ENCODE data around the gene GRM1. TPM values are rescaled to one million over a fixed set of nuclear protein-coding genes. Genes with fewer than 3 reads are reported as not detected.

The GRM1 gene
- total and polyA plus RNA-seq, 4 experiments from 2014 or later: not detected

DNA sequence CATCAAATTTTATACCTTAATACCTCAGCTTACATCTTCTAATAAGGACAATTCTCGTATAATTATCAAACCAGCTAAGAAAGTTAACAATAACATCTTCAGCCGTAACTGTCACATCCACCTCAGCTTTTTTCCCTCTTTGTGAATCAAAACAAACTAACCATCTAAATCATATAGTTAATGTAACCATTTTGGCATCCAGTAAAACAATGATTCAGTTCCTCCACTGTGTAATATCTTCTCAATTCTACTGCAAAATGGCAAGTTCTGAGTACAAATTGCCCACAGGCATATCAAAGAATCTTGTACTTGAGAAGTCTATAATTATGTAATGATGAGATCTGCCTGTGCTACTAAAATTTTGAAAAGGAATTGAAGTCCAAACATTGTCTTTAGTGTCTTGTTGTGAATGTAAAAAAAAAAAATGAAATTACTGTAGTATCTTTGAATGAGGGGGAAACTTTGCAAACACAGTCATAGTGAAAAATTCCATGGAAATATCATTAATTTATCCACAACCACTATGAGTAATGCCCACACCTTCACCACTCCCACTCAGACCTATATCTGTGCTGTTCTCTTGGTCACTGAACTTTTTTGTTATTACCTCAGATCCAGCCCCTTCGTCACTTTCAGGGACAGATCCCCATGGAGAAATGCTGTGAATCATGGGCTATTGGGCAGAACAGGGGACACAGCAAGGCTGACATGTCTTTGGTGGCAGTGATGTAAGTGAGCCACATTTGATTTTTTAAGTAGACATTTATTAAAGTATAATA is 336.1 kb downstream of the GRM1 start:
- no peaks in the 10 kb centered on the region for H3K36me3 Mint-ChIP-seq
- H3K9me3 Mint-ChIP-seq: no peaks in the 10 kb centered on the region
- Histone ChIP-seq H3K36me3 (ENCODE audit: insufficient read depth, low read length) (no peaks in the 10 kb centered on the region), H3K4me1 (ENCODE audit: insufficient read depth, low read length) (no peaks in the 10 kb centered on the region), H3K27ac (ENCODE audit: low read depth, low read length) (no peak overlapping the region), H3K9me3 (ENCODE audit: control insufficient read depth in 1 of 2, low read length in 2 of 2) (no peaks in the 10 kb centered on the region), H3K27me3 (ENCODE audit: insufficient read depth, low read length) (no peaks in the 10 kb centered on the region), H3K4me3 (ENCODE audit: low read length in 2 of 2) (no peak overlapping the region)
- DNase-seq: no peak
- no peak overlapping the region for H3K4me3 Mint-ChIP-seq
- no peaks in the 10 kb centered on the region for H3K27me3 Mint-ChIP-seq
- ChIA-PET CTCF (ENCODE audit: partially characterized antibody) (no interaction called here), POLR2A (ENCODE audit: partially characterized antibody) (no interaction called here)
- intact Hi-C loops (cut with micrococcal nuclease): no loop called here
- no peaks in the 10 kb centered on the region for H3K4me1 Mint-ChIP-seq
- H3K27ac Mint-ChIP-seq: no peak overlapping the region

DNA sequence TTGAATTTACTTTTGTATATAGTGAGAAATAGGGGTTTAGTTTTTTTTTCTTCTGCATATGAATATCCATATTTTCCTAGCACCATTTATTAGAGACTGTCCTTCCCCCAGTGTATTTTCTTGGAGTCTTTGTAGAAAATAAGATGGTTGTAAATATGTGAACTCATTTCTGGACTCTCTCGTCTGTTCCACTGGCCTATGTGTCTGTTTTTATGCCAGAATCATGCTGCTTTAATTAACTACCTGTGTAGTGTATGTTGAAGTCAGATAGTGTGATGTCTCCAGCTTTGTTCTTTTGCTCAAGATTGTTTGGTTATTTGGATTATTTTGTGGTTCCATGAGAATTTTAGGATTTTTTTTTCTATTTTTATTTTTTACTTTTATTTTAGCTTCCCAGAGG is 338.2 kb downstream of the GRM1 start:
- Histone ChIP-seq H3K27ac (ENCODE audit: low read depth, low read length) (no peak overlapping the region), H3K27me3 (ENCODE audit: insufficient read depth, low read length) (no peaks in the 10 kb centered on the region), H3K4me3 (ENCODE audit: low read length in 2 of 2) (no peak overlapping the region), H3K36me3 (ENCODE audit: insufficient read depth, low read length) (no peaks in the 10 kb centered on the region), H3K9me3 (ENCODE audit: control insufficient read depth in 1 of 2, low read length in 2 of 2) (no peaks in the 10 kb centered on the region), H3K4me1 (ENCODE audit: insufficient read depth, low read length) (no peaks in the 10 kb centered on the region)
- Mint-ChIP-seq H3K36me3 (no peaks in the 10 kb centered on the region), H3K4me1 (no peaks in the 10 kb centered on the region), H3K27ac (no peak overlapping the region), H3K9me3 (peaks cover 0 to 5% (median 3%) of the 10 kb centered on the region in 8 donors), H3K27me3 (no peaks in the 10 kb centered on the region), H3K4me3 (no peak overlapping the region)
- intact Hi-C loops (cut with micrococcal nuclease): no loop called here
- no peak for DNase-seq
- POLR2A ChIA-PET (ENCODE audit: partially characterized antibody): no interaction called here
- CTCF ChIA-PET (ENCODE audit: partially characterized antibody): no interaction called here

DNA sequence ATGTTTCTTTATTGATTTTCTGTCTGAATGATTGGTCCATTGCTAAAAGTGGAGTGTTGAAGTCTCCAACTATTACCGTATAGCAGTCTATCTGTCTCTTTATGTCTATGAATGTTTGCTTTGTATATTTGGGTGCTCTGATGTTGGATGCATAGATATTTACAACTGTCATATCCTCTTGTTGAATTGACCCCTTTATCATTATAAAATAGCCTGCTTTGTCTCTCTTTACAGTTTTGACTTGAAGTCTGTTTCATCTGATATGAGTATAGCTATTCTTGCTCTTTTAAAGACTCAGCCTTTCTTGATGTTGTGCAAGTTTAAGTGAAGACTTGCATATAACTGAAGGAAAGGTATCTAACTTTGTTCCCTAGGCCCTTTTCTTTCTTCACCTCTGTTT is 341.0 kb downstream of the GRM1 start:
- no peaks in the 10 kb centered on the region for H3K4me1 ChIP-seq (ENCODE audit: insufficient read depth, low read length)
- Mint-ChIP-seq H3K27ac (no peak overlapping the region), H3K27me3 (no peaks in the 10 kb centered on the region), H3K4me1 (no peaks in the 10 kb centered on the region), H3K36me3 (no peaks in the 10 kb centered on the region), H3K4me3 (no peak overlapping the region), H3K9me3 (peaks cover 0 to 9% (median 3%) of the 10 kb centered on the region in 8 donors)
- intact Hi-C loops (cut with micrococcal nuclease): no loop called here
- ChIA-PET POLR2A (ENCODE audit: partially characterized antibody) (no interaction called here), CTCF (ENCODE audit: partially characterized antibody) (no interaction called here)
- H3K27me3 ChIP-seq (ENCODE audit: insufficient read depth, low read length): no peaks in the 10 kb centered on the region
- no peaks in the 10 kb centered on the region for H3K36me3 ChIP-seq (ENCODE audit: insufficient read depth, low read length)
- H3K4me3 ChIP-seq (ENCODE audit: low read length in 2 of 2): no peak overlapping the region
- no peak for DNase-seq
- H3K9me3 ChIP-seq (ENCODE audit: control insufficient read depth in 1 of 2, low read length in 2 of 2): no peaks in the 10 kb centered on the region
- no peak overlapping the region for H3K27ac ChIP-seq (ENCODE audit: low read depth, low read length)

DNA sequence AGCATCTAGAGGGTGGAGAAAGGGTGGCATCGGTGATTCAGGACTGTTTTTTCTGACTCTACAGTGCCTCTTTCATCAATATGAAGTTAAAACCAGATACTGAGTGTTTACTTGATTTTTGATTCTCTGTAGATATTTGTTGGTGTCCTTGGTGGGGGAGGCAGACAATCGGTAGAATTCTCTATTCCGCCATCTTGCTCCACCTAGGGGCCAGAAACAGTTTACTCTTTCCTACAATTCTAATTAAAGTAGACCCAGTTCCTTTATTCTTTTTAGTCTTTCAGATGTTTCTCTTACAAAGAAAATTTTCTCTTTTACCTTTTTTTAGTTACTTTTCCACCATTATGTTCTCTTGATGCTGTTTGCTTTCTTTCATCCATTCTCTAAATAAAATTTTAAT is 352.6 kb downstream of the GRM1 start:
- CTCF ChIA-PET (ENCODE audit: partially characterized antibody): no interaction called here
- Histone ChIP-seq H3K36me3 (ENCODE audit: insufficient read depth, low read length) (no peaks in the 10 kb centered on the region), H3K4me1 (ENCODE audit: insufficient read depth, low read length) (no peaks in the 10 kb centered on the region), H3K27ac (ENCODE audit: low read depth, low read length) (no peak overlapping the region), H3K27me3 (ENCODE audit: insufficient read depth, low read length) (no peaks in the 10 kb centered on the region), H3K4me3 (ENCODE audit: low read length in 2 of 2) (no peak overlapping the region), H3K9me3 (ENCODE audit: control insufficient read depth in 1 of 2, low read length in 2 of 2) (no peaks in the 10 kb centered on the region)
- H3K27ac Mint-ChIP-seq: no peak overlapping the region
- no peaks in the 10 kb centered on the region for H3K36me3 Mint-ChIP-seq
- intact Hi-C loops (cut with micrococcal nuclease): no loop called here
- peaks cover 0 to 8% (median 3%) of the 10 kb centered on the region in 8 donors for H3K9me3 Mint-ChIP-seq
- no peaks in the 10 kb centered on the region for H3K4me1 Mint-ChIP-seq
- no peak overlapping the region for H3K4me3 Mint-ChIP-seq
- POLR2A ChIA-PET (ENCODE audit: partially characterized antibody): no interaction called here
- H3K27me3 Mint-ChIP-seq: no peaks in the 10 kb centered on the region
- DNase-seq: no peak

DNA sequence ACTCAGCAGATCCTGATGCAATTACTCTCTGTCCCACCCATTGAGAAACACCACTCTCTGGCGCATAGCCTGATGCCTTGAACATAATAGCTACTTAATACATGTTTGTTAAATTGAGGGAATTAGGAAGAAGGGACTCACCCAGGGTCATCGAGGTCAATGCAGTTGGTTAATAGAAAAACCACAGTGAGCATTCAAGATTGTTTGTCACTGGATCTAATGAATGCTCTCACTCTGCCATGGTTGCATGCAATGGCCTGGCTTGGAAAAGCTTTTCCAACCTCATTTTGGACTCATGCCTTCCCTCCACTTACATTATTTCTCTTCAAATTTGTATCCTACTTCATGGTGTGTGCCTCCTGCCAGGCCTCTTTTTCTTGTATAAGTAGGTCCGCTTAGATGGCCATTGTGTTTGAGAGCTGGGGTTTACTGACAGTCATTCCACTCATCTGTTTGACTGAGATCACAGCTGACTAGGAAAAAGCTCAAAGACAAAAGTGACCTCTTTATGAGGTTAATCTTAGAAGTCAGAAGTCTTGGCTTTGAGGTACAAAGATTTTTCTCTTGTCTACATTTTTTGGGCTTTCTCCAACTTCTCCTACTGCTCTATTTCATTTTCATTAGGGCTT is 360.0 kb downstream of the GRM1 start:
- Histone ChIP-seq H3K27ac (ENCODE audit: low read depth, low read length) (no peak overlapping the region), H3K9me3 (ENCODE audit: control insufficient read depth in 1 of 2, low read length in 2 of 2) (no peaks in the 10 kb centered on the region), H3K36me3 (ENCODE audit: insufficient read depth, low read length) (no peaks in the 10 kb centered on the region), H3K27me3 (ENCODE audit: insufficient read depth, low read length) (no peaks in the 10 kb centered on the region), H3K4me1 (ENCODE audit: insufficient read depth, low read length) (no peaks in the 10 kb centered on the region), H3K4me3 (ENCODE audit: low read length in 2 of 2) (no peak overlapping the region)
- ChIA-PET POLR2A (ENCODE audit: partially characterized antibody) (no interaction called here), CTCF (ENCODE audit: partially characterized antibody) (no interaction called here)
- Mint-ChIP-seq H3K36me3 (no peaks in the 10 kb centered on the region), H3K27ac (no peak overlapping the region), H3K4me3 (no peak overlapping the region), H3K27me3 (no peaks in the 10 kb centered on the region), H3K9me3 (peaks cover 0 to 7% (median 0%) of the 10 kb centered on the region in 8 donors), H3K4me1 (no peaks in the 10 kb centered on the region)
- intact Hi-C loops (cut with micrococcal nuclease): no loop called here
- DNase-seq: no peak

DNA sequence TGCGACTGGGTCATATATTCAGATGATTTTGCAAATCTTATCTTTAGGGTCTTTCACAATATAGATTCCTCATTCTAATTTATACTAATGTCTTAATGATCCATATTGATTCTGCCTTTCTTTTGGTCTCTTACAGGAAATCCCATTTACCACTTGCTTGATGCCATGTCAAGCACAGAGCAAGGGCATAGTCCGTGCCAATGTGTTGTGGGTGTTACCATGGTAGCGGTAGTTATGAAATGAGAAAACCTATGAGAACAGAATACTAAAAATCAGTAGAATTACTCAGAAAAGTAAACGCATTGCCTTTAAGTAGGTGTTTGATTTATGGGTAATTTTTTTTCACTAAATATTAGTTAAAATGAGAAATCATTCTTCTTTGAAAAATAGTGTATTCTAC is 360.9 kb downstream of the GRM1 start:
- Histone ChIP-seq H3K27me3 (ENCODE audit: insufficient read depth, low read length) (no peaks in the 10 kb centered on the region), H3K9me3 (ENCODE audit: control insufficient read depth in 1 of 2, low read length in 2 of 2) (no peaks in the 10 kb centered on the region), H3K4me3 (ENCODE audit: low read length in 2 of 2) (no peak overlapping the region), H3K4me1 (ENCODE audit: insufficient read depth, low read length) (no peaks in the 10 kb centered on the region), H3K27ac (ENCODE audit: low read depth, low read length) (no peak overlapping the region), H3K36me3 (ENCODE audit: insufficient read depth, low read length) (no peaks in the 10 kb centered on the region)
- Mint-ChIP-seq H3K4me1 (no peaks in the 10 kb centered on the region), H3K9me3 (peaks cover 0 to 7% (median 0%) of the 10 kb centered on the region in 8 donors), H3K27me3 (no peaks in the 10 kb centered on the region), H3K27ac (no peak overlapping the region), H3K4me3 (no peak overlapping the region), H3K36me3 (no peaks in the 10 kb centered on the region)
- intact Hi-C loops (cut with micrococcal nuclease): no loop called here
- DNase-seq: no peak
- CTCF ChIA-PET (ENCODE audit: partially characterized antibody): no interaction called here
- POLR2A ChIA-PET (ENCODE audit: partially characterized antibody): no interaction called here

DNA sequence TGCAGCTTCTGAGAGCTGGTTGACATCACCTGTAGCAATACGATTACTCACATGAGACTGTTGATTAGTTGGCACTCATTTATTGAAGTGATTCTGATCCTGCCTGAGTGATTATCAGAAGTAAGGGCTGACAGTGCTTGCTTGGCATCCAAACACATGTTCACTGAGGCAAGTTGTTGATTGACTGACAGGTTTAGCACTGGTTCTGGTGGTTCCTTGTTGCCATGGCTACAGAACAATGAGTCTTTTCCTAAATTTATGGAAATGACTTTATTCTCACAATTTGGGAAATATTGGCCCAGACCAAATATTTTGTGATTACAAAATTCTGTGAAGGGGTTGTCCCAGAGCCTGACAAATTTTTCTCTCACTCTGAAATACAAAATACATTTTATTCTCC is 368.8 kb downstream of the GRM1 start:
- no peak overlapping the region for H3K4me3 Mint-ChIP-seq
- POLR2A ChIA-PET (ENCODE audit: partially characterized antibody): no interaction called here

More for the DNA sequence above, 368.8 kb downstream of the GRM1 start:
- Histone ChIP-seq H3K36me3 (ENCODE audit: insufficient read depth, low read length) (no peaks in the 10 kb centered on the region), H3K4me1 (ENCODE audit: insufficient read depth, low read length) (no peaks in the 10 kb centered on the region), H3K9me3 (ENCODE audit: control insufficient read depth in 1 of 2, low read length in 2 of 2) (no peaks in the 10 kb centered on the region), H3K27ac (ENCODE audit: low read depth, low read length) (no peak overlapping the region), H3K4me3 (ENCODE audit: low read length in 2 of 2) (no peak overlapping the region), H3K27me3 (ENCODE audit: insufficient read depth, low read length) (no peaks in the 10 kb centered on the region)
- Mint-ChIP-seq H3K4me1 (no peaks in the 10 kb centered on the region), H3K36me3 (no peaks in the 10 kb centered on the region), H3K27me3 (no peaks in the 10 kb centered on the region), H3K27ac (no peak overlapping the region), H3K9me3 (peaks cover 0 to 2% (median 0%) of the 10 kb centered on the region in 8 donors)
- intact Hi-C loops (cut with micrococcal nuclease): no loop called here
- CTCF ChIA-PET (ENCODE audit: partially characterized antibody): no interaction called here
- no peak for DNase-seq
